Left ventricle myocardium inferior (tissue), 1 donor: ENCODE measurements around the gene TRAPPC12. TPM values are rescaled to one million over a fixed set of nuclear protein-coding genes. Genes with fewer than 3 reads are reported as not detected.

Experiments
- DNase-seq: peaks from one replicate; pipeline ENCODE4 v3.0.0-alpha.2; 2020
- H3K27ac ChIP-seq: fragments of 200-600 bp; replicated peaks from 2 replicates; pipeline ENCODE4 v1.8.0; 2021
- H3K27me3 ChIP-seq: fragments of 200-600 bp; 2 replicates; pipeline ENCODE4 v1.8.0; 2021; ENCODE audit warnings: low read depth
- H3K36me3 ChIP-seq: fragments of 200-600 bp; 2 replicates; pipeline ENCODE4 v1.8.0; 2021
- H3K4me1 ChIP-seq: fragments of 200-600 bp; 2 replicates; pipeline ENCODE4 v1.8.0; 2021
- H3K4me3 ChIP-seq: fragments of 200-600 bp; 2 replicates; pipeline ENCODE4 v1.8.0; 2021; ENCODE audit warnings: mild to moderate bottlenecking, moderate library complexity
- H3K9me3 ChIP-seq: fragments of 200-600 bp; replicated peaks from 2 replicates; pipeline ENCODE4 v1.8.0; 2021
- CTCF ChIP-seq: fragments of 200-600 bp; IDR thresholded peaks from 2 replicates; pipeline ENCODE4 v1.8.0; 2021; ENCODE audit warnings: antibody characterized with exemption, mild to moderate bottlenecking, borderline replicate concordance
- intact Hi-C: fragments of 100-400 bp; cut with micrococcal nuclease; formaldehyde crosslinking; loops from one replicate; pipeline ENCODE4 v1.11.0; 2022
- total RNA-seq: library from RNA; stranded (reverse); fragmentation: NEBNext Ultra II Directional; extraction: Animal tissue kit (Norgen Biotek cat#: 25700); gene quantifications from one replicate; pipeline ENCODE4 v1.2.1, GENCODE V29; 2021
- donor health status: DM: no; HTN: yes; CAD: no; lungs with severe emphysema.

TRAPPC12 gene
- total RNA-seq, 1 donor from 2014 or later = 127 TPM

- DNase-seq = no peak
- intact Hi-C loops = no loop called here
Observed at GRCh38 chr2:3420076-3420768, 40.7 kb downstream of the TRAPPC12 start.

GRCh38 chr2:3420769-3421397 is 41.4 kb downstream of the TRAPPC12 start:
- no peak for DNase-seq
- Histone ChIP-seq H3K27ac (no peak overlapping the region), H3K4me1 (peaks cover 15% of the 10 kb centered on the region), H3K4me3 (no peak overlapping the region), H3K9me3 (no peaks in the 10 kb centered on the region), H3K27me3 (no peaks in the 10 kb centered on the region), H3K36me3 (peaks cover 48% of the 10 kb centered on the region)
- intact Hi-C loops = no loop called here
- no peak for TF ChIP-seq CTCF

More at GRCh38 chr2:3420076-3420768, 40.7 kb downstream of the TRAPPC12 start:
- Histone ChIP-seq H3K27me3 (no peaks in the 10 kb centered on the region), H3K36me3 (peaks cover 42% of the 10 kb centered on the region), H3K4me1 (peaks cover 15% of the 10 kb centered on the region), H3K4me3 (no peak overlapping the region), H3K27ac (no peak overlapping the region), H3K9me3 (no peaks in the 10 kb centered on the region)
- no peak for TF ChIP-seq CTCF

GRCh38 chr2:3421580-3421979 is 42.1 kb downstream of the TRAPPC12 start:
- Histone ChIP-seq H3K27ac (no peak overlapping the region), H3K36me3 (peaks cover 54% of the 10 kb centered on the region), H3K4me3 (no peak overlapping the region), H3K9me3 (no peaks in the 10 kb centered on the region), H3K27me3 (no peaks in the 10 kb centered on the region), H3K4me1 (peaks cover 15% of the 10 kb centered on the region)
- no peak for DNase-seq
- TF ChIP-seq CTCF = no peak
- intact Hi-C loops = no loop called here

GRCh38 chr2:3422161-3422779 is 42.8 kb downstream of the TRAPPC12 start:
- TF ChIP-seq CTCF = no peak
- Histone ChIP-seq H3K27me3 (no peaks in the 10 kb centered on the region), H3K4me1 (peaks cover 15% of the 10 kb centered on the region), H3K36me3 (peaks cover 54% of the 10 kb centered on the region), H3K4me3 (no peak overlapping the region), H3K9me3 (no peaks in the 10 kb centered on the region), H3K27ac (no peak overlapping the region)
- intact Hi-C loops = no loop called here
- no peak for DNase-seq

DNA sequence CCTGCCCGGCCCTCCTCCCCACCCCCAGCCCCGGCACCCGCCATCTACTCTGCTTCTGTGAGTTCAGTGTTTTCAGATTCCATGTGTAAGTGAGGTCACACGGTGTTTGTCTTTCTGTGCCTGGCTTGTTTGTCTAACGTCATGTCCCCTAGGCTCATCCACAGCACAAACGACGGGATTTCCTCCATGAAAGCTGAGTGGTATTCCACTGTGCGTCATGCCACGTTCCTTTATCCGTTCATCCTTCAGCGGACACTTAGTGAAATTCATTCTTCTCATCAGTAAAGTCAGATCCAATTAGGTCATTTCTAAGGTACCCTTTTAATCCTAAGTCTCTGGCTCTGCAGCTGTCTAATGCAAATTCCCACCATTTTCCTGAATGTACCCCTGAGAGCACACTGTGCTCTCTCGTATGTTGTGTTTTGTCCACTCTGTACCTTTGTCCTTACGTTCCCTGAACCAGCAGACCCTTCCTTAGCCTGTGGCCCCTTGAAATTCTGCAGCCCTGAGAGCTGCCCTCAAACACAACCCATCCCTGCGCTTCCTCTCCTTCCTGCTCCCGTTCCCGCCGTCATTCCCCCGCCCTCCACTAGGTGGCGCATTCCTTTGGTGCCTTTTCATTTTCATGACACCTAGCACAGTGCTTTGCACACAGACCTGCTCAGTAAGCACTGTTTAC is 44.1 kb downstream of the TRAPPC12 start:
- Histone ChIP-seq H3K27ac (no peak overlapping the region), H3K36me3 (peaks cover 53% of the 10 kb centered on the region), H3K27me3 (no peaks in the 10 kb centered on the region), H3K4me1 (peaks cover 15% of the 10 kb centered on the region), H3K4me3 (no peak overlapping the region), H3K9me3 (no peaks in the 10 kb centered on the region)
- TF ChIP-seq CTCF = peak; percentile 98
- intact Hi-C loops = no loop called here
- DNase-seq = peak; percentile 65
